ENCODE data around the gene AK9. TPM values are rescaled to one million over a fixed set of nuclear protein-coding genes. Genes with fewer than 3 reads are reported as not detected.
A peak's percentile ranks its signal among the peaks of the same experiment; 100 is the strongest.
"Not testable (repeated sequence)": the region's sequence is repeated elsewhere in the genome, so short reads cannot be mapped to it uniquely, and the experiment has no call there.

Gene AK9
- total RNA-seq, 2 experiments from 2014 or later: 8.0 to 8.2 TPM

- ATAC-seq (ENCODE audit: low read depth): not testable (repeated sequence)
These were observed 121.1 kb downstream of the AK9 start for GRCh38 chr6:109569901-109570300.

DNA sequence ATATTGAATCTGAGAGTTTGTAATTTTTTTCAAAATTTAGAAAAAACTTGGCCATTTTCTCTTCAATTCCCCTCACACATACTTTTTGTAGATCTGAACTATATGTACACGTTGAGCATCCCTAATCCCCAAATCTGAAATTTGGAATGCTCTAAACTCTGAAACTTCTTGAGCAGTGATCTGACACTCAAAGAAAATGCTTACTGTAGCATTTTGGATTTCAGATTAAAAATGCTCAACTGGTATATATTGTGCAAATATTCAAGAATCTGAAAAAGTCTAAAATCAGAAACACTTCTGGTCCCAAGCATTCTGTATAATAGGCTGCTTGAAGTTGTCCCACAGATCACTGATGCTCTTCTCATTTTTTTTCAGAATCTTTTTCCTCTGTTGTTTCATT lies 129.2 kb downstream of the AK9 start:
- Mint-ChIP-seq H3K4me1 (no peaks in the 10 kb centered on the region), H3K27ac (no peak overlapping the region), H3K36me3 (no peaks in the 10 kb centered on the region), H3K4me3 (no peak overlapping the region), H3K9me3 (peaks cover 3% of the 10 kb centered on the region), H3K27me3 (peaks cover 3% of the 10 kb centered on the region)
- POLR2A ChIA-PET: no interaction called here
- no peak for DNase-seq
- no peak for ATAC-seq (ENCODE audit: low read depth)

More at GRCh38 chr6:109569901-109570300, 121.1 kb downstream of the AK9 start:
- H3K4me3 Mint-ChIP-seq, DNase-seq, H3K27me3 Mint-ChIP-seq, H3K27ac Mint-ChIP-seq, POLR2A ChIA-PET, H3K9me3 Mint-ChIP-seq, H3K4me1 Mint-ChIP-seq, H3K36me3 Mint-ChIP-seq: not testable (repeated sequence)

DNA sequence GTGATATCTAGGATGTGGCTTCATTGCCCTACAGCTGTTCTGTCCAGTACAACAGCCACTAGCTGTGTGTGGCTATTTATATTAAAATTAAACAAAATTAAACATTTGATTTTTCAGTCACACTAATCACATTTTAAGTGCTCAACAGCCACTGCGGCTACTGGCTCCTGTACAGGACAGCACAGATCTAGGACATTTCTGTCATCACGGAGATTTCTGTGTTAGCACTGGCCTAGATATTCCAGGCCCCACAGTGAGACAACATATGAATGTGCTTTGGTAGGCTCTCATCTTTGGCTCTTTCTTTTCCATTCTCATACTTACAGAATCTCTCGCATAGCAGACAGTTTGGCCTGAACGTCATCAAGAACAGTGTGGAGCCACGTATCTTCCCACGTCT lies 159.6 kb downstream of the AK9 start:
- no peaks in the 10 kb centered on the region for H3K27me3 Mint-ChIP-seq
- H3K4me3 Mint-ChIP-seq: no peak overlapping the region
- H3K4me1 Mint-ChIP-seq: peaks cover 8% of the 10 kb centered on the region
- peaks cover 5% of the 10 kb centered on the region for H3K9me3 Mint-ChIP-seq
- no peak for DNase-seq
- POLR2A ChIA-PET: no interaction called here
- no peak overlapping the region for H3K27ac Mint-ChIP-seq
- ATAC-seq (ENCODE audit: low read depth): no peak
- no peaks in the 10 kb centered on the region for H3K36me3 Mint-ChIP-seq

DNA sequence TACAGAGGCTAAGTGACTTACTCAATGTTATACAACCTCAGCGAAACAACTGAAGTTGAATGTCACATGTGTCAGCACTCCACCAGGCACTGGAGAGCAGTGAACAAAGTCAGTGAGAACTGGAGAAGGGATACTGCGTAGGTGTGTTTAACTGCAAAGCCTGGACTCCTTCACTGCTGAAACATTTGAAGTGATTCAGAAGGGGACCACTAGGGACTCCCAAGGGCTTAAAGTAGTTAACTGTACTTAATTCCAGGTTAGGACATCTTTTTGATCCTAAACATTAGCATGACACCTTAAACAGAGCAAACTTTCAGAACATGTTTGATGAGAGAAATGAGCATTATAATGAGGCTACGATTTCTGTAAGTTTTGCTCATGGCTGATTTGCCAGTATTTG lies 163.0 kb downstream of the AK9 start:
- H3K4me3 Mint-ChIP-seq: no peak overlapping the region
- H3K36me3 Mint-ChIP-seq: peaks cover 8% of the 10 kb centered on the region
- ATAC-seq (ENCODE audit: low read depth): no peak
- DNase-seq: no peak
- peaks cover 8% of the 10 kb centered on the region for H3K4me1 Mint-ChIP-seq
- H3K27me3 Mint-ChIP-seq: no peaks in the 10 kb centered on the region
- no peak overlapping the region for H3K27ac Mint-ChIP-seq
- POLR2A ChIA-PET: no interaction called here
- peaks cover 6% of the 10 kb centered on the region for H3K9me3 Mint-ChIP-seq

DNA sequence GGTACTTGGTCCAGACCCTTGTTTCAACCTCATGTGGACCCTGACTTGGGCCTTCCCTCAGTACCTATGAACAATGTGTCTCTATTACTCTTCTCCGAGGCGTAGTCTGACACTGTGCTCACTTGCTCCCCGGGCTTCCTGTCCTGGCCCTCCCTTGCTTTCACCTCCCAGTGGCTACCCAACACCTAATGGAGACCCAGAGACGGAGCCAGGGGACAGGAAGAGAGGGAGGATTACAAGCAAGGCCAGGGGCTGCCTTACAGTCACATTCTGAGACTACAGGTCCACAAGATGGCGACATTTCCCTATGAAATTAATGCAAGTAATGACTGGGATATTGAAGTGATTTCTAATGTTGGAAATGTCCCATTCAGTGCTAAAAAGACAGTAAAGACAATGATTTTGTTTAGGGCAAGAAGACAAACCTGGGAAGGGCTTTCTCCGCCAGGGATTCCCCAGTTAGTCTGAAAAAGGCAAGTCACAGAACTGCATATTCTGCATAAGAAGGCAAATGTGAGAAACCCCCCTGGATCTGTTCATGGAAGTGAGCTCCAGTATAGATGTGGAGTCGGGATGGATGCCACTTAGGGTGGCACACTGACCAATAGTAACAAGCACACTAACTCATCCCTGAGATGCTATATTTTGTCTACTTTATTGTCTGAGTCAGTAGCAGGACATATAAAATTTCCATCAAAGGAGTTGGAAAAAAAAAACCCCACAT lies 163.9 kb downstream of the AK9 start:
- POLR2A ChIA-PET: no interaction called here
- DNase-seq: peak; percentile 41
- Mint-ChIP-seq H3K36me3 (peaks cover 10% of the 10 kb centered on the region), H3K27me3 (no peaks in the 10 kb centered on the region), H3K27ac (peak overlapping the region; percentile 58), H3K4me3 (no peak overlapping the region), H3K9me3 (peaks cover 6% of the 10 kb centered on the region), H3K4me1 (peaks cover 7% of the 10 kb centered on the region)
- ATAC-seq (ENCODE audit: low read depth): peak; percentile 93

GRCh38 chr6:109524129-109524528 lies 166.9 kb downstream of the AK9 start:
- ATAC-seq (ENCODE audit: low read depth): no peak
- Mint-ChIP-seq H3K4me1 (peaks cover 10% of the 10 kb centered on the region), H3K4me3 (no peak overlapping the region), H3K27me3 (no peaks in the 10 kb centered on the region), H3K9me3 (peaks cover 6% of the 10 kb centered on the region), H3K36me3 (peaks cover 12% of the 10 kb centered on the region), H3K27ac (no peak overlapping the region)
- no peak for DNase-seq
- POLR2A ChIA-PET: no interaction called here

- no peaks in the 10 kb centered on the region for H3K27me3 Mint-ChIP-seq
- DNase-seq (no peak), ATAC-seq (ENCODE audit: low read depth) (no peak)
- no peak overlapping the region for H3K27ac Mint-ChIP-seq
- H3K4me3 Mint-ChIP-seq: no peak overlapping the region
- H3K36me3 Mint-ChIP-seq: peaks cover 12% of the 10 kb centered on the region
- H3K4me1 Mint-ChIP-seq: peaks cover 10% of the 10 kb centered on the region
- POLR2A ChIA-PET: no interaction called here
- peaks cover 6% of the 10 kb centered on the region for H3K9me3 Mint-ChIP-seq
These were observed 167.5 kb downstream of the AK9 start for GRCh38 chr6:109523478-109523877.

DNA sequence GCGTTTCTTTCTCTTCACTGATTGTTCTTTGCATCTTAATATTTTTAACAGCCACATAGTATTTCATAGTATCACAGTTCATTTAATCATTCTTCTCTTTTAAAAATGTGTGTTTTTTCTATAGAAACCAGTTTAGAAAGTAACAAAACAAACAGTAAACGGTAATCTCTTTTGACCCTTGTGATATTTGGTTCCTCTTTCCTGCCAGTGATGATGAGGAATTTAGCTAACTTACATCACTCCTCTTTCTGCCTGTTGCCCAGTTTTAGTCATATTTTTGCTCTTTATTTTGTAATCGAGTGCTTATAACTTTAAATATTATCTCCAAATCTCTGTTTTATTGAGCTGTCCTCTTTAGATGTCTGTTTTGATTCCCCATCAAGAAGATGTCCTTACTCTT lies 169.9 kb downstream of the AK9 start:
- peaks cover 16% of the 10 kb centered on the region for H3K4me1 Mint-ChIP-seq
- no peak for DNase-seq

DNA sequence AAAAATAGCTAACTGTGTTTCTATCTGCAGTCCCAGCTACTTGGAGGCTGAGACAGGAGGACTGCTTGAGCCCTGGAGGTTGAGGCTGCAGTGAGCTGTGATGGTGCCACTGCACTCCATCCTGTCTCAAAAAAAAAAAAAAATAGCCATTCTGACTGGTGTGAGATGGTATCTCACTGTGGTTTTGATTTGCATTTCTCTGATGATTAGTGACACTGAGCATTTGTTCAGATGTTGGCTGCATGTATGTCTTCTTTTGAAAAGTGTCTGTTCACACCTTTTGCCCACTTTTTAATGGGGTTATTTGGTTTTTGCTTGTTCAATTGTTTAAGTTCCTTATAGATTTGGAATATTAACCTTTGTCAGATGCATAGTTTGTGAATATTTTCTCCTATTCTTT lies 171.4 kb downstream of the AK9 start:
- POLR2A ChIA-PET: interaction anchor here (0.6 kb wide), 1 partner anchor 28 kb away, joined by 3 read pairs; no protein-coding TSS in a partner anchor
- not testable (repeated sequence) for H3K4me3 Mint-ChIP-seq; H3K27ac Mint-ChIP-seq; DNase-seq; ATAC-seq (ENCODE audit: low read depth); H3K9me3 Mint-ChIP-seq; H3K27me3 Mint-ChIP-seq
- Mint-ChIP-seq H3K36me3 (peaks cover 17% of the 10 kb centered on the region), H3K4me1 (peaks cover 27% of the 10 kb centered on the region)

More for the DNA sequence above, 169.9 kb downstream of the AK9 start:
- Mint-ChIP-seq H3K27me3 (no peaks in the 10 kb centered on the region), H3K36me3 (peaks cover 14% of the 10 kb centered on the region), H3K9me3 (peaks cover 6% of the 10 kb centered on the region), H3K27ac (no peak overlapping the region), H3K4me3 (no peak overlapping the region)
- POLR2A ChIA-PET: no interaction called here
- no peak for ATAC-seq (ENCODE audit: low read depth)

DNA sequence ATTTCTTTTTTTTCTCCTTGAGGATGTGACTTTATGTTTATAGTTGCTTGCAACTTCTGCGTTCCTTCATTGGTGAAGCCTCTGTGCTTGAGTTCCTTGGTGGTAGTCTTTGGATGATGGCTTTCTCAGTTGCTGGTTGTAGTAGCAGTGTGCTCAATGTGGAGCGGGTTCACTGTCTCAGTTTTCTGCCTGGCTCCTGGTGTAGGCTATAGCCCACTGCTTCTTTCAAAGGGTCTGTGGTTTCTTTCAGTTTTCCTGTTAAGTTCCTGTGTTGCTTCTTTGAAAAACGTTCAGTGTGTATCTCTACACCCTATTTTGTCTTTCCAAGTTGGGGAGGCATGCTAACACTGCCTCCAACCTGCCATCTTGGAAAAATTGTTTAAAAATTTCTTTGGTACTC lies 174.1 kb downstream of the AK9 start:
- H3K36me3 Mint-ChIP-seq: peaks cover 8% of the 10 kb centered on the region
- POLR2A ChIA-PET: interaction anchor here (2.3 kb wide), 1 partner anchor 26 kb away, joined by 18 read pairs; no protein-coding TSS in a partner anchor
- H3K4me1 Mint-ChIP-seq: peaks cover 27% of the 10 kb centered on the region
- peak overlapping the region; percentile 71 for H3K4me3 Mint-ChIP-seq
- H3K27me3 Mint-ChIP-seq: no peaks in the 10 kb centered on the region
- H3K9me3 Mint-ChIP-seq: no peaks in the 10 kb centered on the region
- H3K27ac Mint-ChIP-seq: peak overlapping the region; percentile 87
- DNase-seq: no peak
- peak; percentile 70 for ATAC-seq (ENCODE audit: low read depth)

DNA sequence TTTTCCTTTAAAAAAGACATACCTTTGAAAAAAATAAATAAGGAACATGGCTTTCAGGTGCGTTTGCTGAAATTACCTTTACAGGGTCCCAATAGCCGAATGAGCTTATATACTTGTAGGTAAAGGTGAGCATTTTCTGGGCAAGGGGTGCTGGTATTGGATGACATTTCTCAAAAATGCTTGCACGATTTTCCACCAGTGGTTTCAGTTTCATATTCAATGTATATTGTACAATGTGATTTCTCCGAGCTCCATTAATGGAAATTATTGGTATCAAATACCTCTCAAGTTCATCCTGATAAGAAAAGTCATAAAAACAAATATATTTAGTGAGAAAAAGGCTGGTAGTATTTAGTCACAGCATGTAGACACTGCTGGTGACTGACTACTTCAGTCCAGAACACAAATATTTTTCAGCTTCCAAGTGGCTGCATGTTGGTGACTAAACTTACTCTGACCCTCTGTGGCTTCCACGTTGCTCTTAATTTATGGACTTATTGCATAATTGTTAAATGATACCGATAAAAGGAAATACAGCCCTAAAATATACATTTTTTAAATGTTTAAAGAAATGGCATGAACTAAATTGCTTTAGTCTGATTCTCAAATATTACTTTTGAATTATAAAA lies 175.1 kb downstream of the AK9 start:
- no peaks in the 10 kb centered on the region for H3K27me3 Mint-ChIP-seq
- ATAC-seq (ENCODE audit: low read depth): peak; percentile 62
- peaks cover 27% of the 10 kb centered on the region for H3K4me1 Mint-ChIP-seq
- H3K9me3 Mint-ChIP-seq: peaks cover 2% of the 10 kb centered on the region
- peak overlapping the region; percentile 71 for H3K4me3 Mint-ChIP-seq
- POLR2A ChIA-PET: interaction anchor here (1.1 to 2.3 kb wide), 3 partner anchors 9 to 66 kb away, joined by 4 to 18 read pairs (median 6); no protein-coding TSS in a partner anchor
- peaks cover 8% of the 10 kb centered on the region for H3K36me3 Mint-ChIP-seq
- H3K27ac Mint-ChIP-seq: peak overlapping the region; percentile 87
- DNase-seq: no peak

DNA sequence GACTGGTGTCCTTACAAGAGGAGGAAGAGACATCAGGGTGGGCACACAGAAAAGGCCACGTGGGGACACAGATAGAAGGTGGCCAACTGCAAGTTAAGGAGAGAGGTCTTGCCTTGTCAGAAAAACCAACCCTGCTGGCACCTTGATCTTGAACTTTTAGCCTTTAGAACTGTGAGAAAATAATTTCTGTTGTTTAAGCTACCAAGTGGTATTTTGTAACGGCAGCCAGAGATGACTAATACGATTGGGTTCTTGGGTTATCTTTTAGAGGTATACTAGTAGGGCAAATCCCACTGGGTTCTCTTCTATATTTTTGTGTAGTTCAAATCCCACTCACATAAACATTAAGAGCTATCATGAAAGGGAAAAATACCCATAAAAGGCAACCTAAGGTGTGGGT lies 176.1 kb downstream of the AK9 start:
- POLR2A ChIA-PET: interaction anchor here (1.5 to 2.3 kb wide), 2 partner anchors 8 to 24 kb away, joined by 6 to 18 read pairs; no protein-coding TSS in a partner anchor
- Mint-ChIP-seq H3K9me3 (peaks cover 4% of the 10 kb centered on the region), H3K36me3 (peaks cover 8% of the 10 kb centered on the region), H3K27ac (peak overlapping the region; percentile 70), H3K4me3 (peak overlapping the region; percentile 71), H3K4me1 (peaks cover 27% of the 10 kb centered on the region), H3K27me3 (no peaks in the 10 kb centered on the region)
- ATAC-seq (ENCODE audit: low read depth) (no peak), DNase-seq (no peak)

DNA sequence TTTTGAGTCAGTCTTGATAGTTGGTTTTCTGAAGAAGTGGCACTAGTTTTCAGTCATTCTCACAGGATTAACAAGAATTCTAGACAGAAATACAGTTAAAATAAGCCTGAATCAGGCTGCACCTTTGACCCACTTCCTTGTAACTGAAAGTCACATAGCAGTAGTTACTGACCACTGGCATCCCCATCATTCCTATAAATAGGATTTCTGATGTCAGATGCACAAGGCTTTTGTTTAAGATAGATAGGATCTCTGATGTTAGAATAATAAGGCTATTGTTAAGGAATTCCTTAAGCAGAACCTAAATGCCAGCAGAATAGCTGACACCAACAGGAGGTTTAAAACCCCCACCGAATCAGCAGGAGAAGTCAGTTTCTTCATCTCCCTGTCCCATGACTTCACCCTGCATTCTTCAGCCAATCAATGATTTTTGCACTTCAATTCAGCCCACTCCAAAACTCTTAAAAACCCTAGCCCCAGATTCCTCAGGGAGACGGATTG lies 177.4 kb downstream of the AK9 start:
- POLR2A ChIA-PET: no interaction called here
- H3K36me3 Mint-ChIP-seq: peaks cover 8% of the 10 kb centered on the region
- ATAC-seq (ENCODE audit: low read depth): no peak

More for the DNA sequence above, 177.4 kb downstream of the AK9 start:
- Mint-ChIP-seq H3K27me3 (no peaks in the 10 kb centered on the region), H3K9me3 (peaks cover 4% of the 10 kb centered on the region), H3K27ac (no peak overlapping the region), H3K4me1 (peaks cover 21% of the 10 kb centered on the region), H3K4me3 (no peak overlapping the region)
- no peak for DNase-seq

All from activated naive CD8-positive, alpha-beta T cell treated with anti-CD3 and anti-CD28 coated beads, Interleukin-2, amount 10 ng/mL, durations not matched to agents 7 days and 5 days (primary cell).